Uterus (tissue), 2 donors: ENCODE results near the gene RCN2.

Experiments used
- POLR2A ChIP-seq, 2 donors: fragments of 450-650 bp; IDR thresholded peaks; one replicate each; pipeline ENCODE4 v1.6.1; 2016; ENCODE audit warnings: antibody characterized with exemption in 2 of 2, mild to moderate bottlenecking in 1 of 2, moderate library complexity in 1 of 2
- TF ChIP-seq, protein P1 (sequence below), 4 experiments: fragments of 200-600 bp in 2 of 4; fragments of 450-650 bp in 2 of 4; sonication (generic) in 2 of 4; IDR thresholded peaks; one replicate each; pipeline ENCODE4 v1.5.1; 2016 to 2019; ENCODE audit warnings: antibody characterized with exemption in 4 of 4, mild to moderate bottlenecking in 2 of 4, moderate library complexity in 1 of 4

DNA sequence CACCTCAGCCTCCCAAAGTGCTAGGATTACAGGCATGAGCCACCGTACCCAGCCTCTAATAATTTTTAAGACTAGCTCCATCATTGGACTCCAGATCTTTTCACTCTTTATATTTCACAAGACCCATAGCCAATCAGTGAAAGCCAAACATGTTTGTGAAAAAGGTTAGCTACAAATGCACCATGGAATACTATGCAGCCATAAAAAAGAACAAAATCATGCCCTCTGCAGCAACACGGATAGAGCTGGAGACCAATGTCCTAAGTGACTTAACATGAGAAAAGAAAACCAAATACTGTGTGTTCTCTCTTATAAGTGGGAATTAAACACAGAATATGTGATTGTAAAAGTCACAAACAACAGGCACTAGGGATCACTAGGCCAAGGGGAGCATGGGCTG is 29.6 kb upstream of the RCN2 start:
- TF ChIP-seq, protein P1, sequence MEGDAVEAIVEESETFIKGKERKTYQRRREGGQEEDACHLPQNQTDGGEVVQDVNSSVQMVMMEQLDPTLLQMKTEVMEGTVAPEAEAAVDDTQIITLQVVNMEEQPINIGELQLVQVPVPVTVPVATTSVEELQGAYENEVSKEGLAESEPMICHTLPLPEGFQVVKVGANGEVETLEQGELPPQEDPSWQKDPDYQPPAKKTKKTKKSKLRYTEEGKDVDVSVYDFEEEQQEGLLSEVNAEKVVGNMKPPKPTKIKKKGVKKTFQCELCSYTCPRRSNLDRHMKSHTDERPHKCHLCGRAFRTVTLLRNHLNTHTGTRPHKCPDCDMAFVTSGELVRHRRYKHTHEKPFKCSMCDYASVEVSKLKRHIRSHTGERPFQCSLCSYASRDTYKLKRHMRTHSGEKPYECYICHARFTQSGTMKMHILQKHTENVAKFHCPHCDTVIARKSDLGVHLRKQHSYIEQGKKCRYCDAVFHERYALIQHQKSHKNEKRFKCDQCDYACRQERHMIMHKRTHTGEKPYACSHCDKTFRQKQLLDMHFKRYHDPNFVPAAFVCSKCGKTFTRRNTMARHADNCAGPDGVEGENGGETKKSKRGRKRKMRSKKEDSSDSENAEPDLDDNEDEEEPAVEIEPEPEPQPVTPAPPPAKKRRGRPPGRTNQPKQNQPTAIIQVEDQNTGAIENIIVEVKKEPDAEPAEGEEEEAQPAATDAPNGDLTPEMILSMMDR (IDR thresholded peaks at IDR 0.05), result no peak
- TF ChIP-seq POLR2A (IDR thresholded peaks at IDR 0.05), result no peak
